HG02678 (cell line): ENCODE results near the gene CTH.
"Not testable (repeated sequence)": the region's sequence is repeated elsewhere in the genome, so short reads cannot be mapped to it uniquely, and the experiment has no call there.

Experiments used
- ATAC-seq: cut with Tn5 transposase; IDR thresholded peaks from one replicate; pipeline ENCODE4 v1.9.1; 2021; ENCODE audit warnings: mild to moderate bottlenecking, moderate library complexity; ENCODE audit not compliant: unreplicated experiment

Gene CTH

DNA sequence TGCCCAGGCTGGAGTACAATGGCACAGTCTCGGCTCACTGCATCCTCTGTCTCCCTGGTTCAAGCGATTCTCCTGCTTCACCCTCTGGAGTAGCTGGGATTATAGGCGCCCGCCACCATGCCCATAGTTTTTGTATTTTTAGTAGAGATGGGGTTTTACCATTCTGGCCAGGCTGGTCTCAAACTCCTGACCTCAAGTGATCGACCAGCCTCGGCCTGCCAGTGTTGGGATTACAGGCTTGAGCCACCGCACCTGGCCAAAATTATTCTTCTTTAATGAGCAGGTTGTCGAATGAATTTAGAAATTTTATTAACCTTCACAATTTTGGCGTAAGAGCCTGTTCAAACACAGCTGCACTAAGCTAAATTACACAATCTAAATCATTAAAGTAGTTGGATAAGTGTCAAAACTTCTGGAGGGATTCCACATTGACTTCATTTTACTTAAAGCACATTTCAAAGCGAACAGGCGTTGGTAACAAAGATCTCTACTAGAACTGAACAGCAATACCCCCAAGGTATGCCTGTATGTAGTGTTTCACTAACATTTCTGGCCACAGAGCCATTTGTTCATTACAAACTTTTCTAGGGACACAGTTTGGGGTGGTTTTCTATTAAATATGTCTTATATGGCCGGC, 5.2 kb upstream of the CTH start:
- no peak for ATAC-seq

DNA sequence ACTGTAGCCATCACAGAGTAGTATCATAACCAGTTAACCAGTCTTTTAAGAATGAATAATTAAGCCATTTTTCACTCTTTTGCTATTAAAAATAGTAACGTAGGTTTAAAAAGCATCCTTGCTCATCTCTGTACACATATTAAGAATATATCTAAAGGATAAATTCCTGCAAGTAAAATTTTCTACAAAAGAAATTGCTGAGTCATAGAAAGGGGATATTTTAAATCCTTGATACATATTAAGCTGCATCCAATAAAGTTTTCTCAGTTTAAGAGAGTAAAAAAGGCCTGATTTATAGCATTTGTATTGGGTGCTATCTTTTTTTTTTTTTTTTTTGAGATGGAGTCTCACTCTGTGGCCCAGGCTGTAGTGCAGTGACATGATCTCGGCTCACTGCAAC, 1.9 kb upstream of the CTH start:
- ATAC-seq: no peak

DNA sequence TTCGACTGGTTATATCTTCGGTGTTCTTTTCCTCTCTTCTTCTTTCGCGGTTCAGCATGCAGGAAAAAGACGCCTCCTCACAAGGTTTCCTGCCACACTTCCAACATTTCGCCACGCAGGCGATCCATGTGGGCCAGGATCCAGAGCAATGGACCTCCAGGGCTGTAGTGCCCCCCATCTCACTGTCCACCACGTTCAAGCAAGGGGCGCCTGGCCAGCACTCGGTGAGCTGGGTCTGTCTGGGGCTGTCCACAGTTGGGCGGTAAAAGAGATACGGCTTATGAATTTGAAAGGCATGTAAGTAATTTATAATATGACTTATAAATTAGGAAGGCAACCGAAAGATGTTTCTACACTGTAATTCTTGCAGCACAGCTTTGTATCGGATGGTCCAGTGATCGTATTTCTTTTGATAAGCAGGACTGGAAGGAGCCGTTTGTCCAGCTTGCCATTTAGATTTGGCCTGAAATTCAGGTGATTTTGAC, 334 bp downstream of the CTH start:
- no peak for ATAC-seq

DNA sequence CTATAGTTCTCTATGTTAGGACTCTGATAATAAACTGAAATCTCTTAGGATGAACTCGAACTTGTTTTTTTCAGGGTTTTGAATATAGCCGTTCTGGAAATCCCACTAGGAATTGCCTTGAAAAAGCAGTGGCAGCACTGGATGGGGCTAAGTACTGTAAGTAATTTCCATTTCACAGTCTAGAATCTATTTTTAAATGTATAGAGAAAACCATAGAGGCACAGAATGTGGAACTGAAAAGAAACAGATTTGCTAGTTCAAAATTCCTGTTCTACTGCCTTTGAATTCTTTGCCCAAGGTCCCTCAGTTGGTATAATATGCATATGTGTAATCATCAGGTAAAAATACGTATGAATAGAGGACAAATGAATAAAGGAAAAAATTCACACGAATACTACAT, 4.8 kb downstream of the CTH start:
- ATAC-seq: no peak

DNA sequence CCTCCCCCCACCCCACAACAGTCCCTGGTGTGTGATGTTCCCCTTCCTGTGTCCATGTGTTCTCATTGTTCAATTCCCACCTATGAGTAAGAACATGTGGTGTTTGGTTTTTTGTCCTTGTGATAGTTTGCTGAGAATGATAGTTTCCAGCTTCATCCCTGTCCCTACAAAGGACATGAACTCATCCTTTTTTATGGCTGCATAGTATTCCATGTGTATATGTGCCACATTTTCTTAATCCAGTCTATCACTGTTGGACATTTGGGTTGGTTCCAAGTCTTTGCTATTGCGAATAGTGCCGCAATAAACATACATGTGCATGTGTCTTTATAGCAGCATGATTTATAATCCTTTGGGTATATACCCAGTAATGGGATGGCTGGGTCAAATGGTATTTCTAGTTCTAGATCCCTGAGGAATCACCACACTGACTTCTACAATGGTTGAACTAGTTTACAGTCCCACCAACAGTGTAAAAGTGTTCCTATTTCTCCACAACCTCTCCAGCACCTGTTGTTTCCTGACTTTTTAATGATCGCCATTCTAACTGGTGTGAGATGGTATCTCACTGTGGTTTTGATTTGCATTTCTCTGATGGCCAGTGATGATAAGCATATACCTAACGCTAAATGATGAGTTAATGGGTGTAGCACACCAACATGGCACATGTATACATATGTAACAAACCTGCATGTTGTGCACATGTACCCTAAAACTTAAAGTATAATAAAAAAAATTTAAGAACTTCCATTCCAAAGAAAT, 8.1 kb downstream of the CTH start:
- not testable (repeated sequence) for ATAC-seq

DNA sequence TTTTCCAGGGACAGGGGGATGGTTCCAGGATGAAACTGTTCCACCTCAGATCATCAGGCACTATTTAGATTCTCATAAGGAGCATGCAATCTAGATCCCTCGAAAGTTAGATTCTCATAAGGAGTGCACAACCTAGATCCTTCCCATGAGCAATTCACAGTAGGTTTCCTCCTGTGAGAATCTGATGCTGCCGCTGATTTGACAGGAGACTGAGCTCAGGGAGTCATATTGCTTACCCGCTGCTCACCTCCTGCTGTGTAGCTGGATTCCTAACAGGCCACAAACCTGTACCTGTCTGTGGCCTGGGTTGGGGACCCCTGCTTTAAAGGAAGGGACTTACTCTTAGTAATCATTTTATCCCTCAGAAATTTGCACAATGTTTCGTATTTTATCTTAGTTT, 9.3 kb downstream of the CTH start:
- no peak for ATAC-seq

DNA sequence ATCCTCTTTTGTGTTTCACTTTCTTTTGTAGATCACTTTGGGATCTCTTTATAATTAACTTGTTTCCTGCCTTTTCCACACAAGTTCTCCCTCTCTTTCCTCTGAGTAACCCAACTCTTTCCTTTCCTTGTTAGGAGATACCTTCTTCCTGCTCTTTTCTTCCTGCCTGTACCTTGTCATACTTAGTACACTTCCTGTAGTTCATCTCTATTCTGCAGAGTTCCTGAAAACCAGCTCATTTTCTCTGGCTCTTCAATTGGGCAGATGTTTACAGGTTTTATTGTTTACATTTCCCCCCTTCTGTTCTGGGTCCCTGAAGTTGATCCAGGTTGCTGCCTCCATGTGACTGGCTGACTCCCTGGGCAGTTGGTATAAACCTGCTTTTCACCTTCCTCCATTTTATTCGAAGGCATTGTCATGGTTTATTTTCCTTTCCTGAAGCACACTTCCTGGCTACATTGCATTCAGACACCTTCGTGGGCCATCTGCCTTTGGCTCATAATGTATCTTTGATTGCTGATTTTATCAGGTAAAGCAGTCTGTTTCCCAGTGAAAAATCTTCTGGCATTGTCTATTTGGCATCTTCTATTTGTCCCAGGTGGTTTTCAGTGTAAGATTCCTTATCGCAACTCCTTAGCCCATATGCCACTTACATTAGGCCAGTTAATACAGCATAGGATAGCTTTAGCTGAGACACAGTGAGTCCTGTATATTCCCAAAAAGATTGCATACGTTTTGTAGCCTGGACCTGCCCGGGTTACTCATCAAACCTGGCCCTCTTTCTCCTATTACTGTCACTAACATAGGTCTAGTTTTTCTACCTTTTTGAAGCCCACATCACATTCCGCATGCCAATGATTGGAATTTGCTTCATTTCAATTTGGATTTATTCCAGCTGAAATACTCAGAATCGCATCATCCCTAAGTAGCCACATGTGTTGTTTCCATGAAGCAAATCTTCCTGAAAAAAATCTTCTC, 15.4 kb downstream of the CTH start:
- no peak for ATAC-seq

DNA sequence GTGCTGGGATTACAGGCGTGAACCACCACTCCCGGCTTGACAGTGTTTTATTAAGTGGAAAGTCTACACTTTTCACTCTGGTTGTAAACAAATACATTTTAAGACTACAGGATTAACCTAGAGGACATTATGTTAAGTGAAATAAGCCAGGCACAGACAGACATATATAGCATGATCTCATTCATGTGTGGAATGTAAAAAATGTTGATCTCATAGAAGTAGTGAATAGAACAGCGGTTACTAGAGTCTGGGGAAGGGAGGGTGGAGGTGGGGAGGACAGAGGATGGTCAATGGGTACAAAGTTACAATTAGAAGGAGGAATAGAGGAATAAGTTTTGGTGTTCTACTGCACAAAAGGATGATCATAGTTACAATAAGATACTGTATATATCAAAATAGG, 16.9 kb downstream of the CTH start:
- no peak for ATAC-seq

DNA sequence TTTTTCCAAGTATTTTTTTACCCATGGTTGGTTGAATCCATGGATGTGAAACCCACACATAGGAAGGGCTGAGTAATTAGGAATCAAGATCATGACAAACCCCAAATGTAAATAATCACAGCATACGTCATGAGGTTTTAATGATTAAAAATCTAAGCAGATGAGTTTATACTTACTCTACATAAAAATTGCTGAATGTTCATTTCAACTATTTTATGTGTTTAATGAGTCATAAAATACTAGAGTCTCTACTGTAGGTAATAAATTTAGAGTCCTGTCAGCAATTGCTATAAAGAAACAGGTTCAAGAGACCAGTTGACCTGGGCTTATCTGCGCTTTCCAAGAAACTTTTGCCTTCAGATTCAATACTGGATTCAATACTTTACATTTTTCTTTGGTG, 18.2 kb downstream of the CTH start:
- no peak for ATAC-seq

DNA sequence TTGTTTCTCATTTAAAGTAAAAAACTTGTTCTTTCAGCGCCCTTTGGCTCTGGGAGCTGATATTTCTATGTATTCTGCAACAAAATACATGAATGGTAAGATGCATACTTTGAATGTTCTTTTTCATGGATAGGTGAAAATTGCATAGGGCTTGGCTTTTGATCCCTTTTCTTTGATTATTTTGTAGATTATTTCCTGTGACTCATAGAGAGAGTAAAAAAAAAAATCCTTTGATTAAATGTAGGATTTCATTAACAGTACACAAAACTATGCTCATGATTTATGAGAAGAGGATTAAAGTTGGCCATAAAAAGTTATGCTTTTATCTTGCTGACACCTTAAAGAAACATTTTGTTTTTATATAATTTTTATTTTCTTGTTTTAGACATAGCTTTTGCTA, 18.7 kb downstream of the CTH start:
- no peak for ATAC-seq

DNA sequence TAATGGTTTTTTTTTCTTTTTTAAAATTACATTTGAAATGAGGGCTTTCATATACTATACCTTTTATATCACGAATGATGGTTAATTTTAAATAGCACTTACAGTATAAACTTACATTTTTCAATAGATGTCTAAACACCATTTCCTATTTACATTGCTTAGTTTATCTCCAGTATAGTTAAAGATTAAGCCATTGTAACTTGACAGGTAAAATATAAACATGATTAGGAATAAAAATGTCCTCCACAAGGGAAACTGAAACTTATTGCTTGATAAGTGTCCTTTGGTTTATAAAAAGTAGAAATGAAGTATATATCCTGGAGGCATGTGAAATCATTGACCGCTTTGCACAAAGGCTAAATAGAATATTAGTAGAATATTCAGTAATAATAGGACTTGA, 20.2 kb downstream of the CTH start:
- no peak for ATAC-seq

DNA sequence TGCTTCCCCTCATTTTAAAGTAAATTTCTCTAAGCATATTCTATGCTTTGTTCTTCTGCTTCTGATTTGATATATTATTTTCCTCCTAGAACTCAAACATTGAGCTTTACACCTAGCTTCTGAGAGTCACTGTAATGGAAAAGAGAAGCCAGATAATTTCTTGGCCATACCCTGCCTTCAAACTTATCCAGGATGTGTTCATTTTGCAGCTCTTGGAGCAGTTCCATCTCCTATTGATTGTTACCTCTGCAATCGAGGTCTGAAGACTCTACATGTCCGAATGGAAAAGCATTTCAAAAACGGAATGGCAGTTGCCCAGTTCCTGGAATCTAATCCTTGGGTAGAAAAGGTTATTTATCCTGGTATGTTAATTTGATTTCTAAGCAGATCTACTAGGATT, 20.8 kb downstream of the CTH start:
- ATAC-seq: no peak

DNA sequence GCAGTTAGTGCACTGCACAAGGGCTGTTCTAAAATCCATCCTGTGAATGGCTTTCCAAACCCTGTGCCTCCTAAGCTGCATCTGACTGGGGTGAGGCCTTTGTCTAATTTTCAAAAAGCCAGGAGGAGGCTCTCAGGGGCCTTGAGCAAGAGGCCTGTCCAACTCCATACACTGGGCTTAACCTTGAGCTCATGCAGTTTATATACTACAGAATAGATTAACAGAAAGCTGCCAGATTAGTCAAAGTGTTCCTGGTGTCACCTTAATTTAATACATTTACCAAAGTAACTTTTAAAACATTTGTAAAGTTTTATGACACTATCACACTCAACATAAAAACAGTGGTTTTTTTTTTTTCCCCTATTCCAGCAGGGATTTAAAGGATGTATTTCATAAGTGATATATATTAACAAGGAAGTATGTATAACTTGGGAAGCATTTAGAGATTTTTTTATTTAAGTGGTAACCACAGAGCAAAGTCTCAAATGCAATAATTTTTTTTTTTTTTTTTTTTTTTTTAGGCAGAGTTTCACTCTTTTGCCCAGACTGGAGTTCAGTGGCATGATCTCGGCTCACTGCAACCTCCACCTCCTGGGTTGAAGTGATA, 23.3 kb downstream of the CTH start:
- ATAC-seq: no peak

DNA sequence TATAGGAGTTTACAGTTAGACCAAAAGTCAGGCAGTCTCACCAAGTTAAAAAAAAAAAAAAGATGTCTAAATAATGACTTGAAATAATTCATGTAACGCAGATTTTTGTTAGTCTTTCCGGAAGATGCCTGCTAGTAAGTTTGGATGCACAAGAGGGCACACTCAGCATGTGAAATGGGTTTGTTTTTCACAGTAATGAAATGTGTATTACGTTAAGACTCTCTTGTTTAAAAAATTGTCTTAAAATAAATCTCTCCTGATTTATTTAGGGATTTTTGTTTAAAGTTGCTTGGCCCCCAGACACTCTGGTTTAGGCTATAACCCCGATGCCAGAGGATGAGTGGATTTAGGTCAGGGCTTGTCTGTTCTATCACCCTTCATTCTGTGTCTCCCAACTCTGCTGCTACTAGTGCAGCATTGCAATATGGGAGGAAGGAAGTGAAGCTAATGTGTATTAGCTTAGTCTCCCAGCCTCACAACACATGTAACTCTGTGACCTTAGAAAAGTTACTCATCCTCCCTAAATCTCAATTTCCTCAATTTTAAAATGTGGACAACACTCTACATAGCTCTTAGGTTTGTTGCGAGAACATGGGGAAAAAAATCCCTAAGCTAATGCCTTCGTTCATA, 25.7 kb downstream of the CTH start:
- no peak for ATAC-seq

DNA sequence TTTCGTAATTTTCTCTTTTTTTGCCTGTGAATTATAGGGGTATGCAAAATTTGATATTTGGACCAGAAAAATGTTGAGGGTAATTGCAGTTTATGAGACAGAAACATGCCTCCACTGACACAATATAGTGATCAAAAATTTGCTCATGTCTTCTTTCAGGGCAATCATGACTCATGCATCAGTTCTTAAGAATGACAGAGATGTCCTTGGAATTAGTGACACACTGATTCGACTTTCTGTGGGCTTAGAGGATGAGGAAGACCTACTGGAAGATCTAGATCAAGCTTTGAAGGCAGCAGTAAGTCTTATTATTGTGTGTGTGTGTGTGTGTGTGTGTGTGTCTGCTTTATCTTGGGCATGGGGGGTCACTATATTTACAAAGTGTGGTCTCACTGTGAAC, 27.5 kb downstream of the CTH start:
- ATAC-seq: no peak

DNA sequence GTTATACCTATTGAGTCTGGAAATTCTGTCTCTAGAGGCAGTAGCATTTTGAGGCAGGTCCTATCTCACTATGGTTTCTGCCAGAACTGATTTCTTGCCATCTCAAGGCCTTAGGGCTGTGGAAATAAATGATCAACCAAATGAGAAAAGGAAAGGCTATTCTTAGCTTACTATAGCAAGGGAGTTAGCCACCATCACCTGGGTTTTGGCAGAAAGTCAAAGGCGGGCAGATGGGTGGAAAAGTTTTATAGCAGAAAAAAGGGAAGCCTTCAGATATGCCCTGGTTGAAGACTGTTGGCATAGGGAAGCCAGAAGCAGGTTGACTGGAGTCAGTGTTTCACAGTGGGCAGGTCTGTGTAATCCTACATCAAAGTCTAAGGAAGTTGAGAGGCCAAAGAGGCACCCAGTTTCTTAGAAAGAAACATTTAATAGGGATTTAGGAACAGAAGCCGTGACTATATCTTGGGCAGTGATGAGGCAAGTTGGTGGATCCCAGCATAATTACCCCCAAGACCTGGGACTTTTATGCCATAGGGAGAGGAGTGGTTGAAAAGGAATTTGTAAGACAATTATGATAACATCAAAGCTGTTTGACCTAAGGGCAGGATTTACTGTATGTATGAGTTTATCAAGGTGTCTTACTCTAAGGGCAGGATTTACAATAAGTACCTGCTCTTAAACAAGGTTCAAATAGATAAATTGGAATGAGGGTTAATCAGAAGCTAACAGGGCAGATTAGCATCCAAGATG, 29.7 kb downstream of the CTH start:
- ATAC-seq: no peak

DNA sequence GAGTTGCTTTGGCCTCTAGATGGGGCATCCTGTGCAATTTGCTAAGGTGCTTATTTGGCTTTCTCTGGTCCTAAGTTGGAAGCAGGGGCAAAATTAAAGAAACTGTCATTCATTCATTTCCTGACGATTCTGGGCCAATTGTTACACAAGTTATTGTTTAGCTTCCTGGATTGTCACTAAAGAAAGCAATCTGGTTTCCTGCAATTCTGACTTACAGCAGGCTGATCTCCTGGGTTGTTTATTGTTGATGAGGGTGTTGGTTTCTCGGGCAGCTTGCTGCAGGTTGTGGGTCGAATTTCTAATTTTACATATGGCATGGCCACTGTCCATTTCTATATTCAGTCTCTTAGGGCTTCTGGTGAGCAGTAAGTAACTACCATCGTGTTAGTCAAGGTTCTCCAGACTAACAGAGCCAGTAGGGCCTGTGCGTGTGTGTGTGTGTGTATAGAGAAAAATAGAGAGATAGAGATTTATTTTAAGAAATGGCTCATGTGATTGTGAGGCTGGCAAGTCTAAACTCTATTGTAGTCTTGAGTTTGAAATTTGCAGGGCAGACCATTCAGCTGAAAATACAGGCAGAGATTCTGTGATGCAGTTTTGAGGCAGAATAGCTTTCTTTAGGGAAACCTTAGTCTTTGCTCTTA, 30.4 kb downstream of the CTH start:
- ATAC-seq: no peak

DNA sequence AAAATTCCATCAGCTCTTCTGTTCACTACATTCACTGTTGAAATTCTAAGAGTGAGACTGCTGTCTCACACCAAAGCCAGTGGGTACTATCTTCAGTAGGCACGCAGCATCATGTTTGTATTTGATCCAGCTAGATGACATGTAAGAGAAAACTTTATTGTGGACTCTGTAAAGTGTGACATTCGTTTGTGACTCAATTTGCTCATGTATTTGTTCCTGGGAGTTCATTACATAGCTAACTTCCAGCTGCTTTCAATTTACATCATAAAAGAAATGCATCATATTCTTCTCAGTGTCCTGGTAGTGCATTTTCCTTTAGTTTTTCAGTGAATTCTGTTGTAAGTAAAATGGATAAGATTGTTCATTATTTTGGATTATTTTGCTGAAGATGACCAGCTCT, 31.4 kb downstream of the CTH start:
- ATAC-seq: no peak

DNA sequence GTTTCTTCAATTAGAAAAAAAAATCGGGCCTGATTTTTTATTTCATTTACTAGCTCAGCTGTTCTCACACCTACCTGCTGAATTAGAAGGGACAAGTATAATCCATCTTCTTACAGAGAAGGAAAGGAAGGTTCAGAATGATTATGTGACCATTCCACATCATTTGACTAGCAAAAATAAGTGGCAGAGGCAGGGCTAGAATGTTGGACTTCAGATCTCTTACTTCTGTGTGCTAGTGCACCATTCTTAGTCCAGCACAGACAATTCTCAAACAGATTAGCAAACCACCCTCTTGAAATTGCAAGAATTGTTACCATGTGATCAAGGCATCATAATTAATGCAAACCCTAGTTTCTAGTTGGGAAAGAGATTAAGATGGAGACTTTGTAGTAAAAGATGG, 32.7 kb downstream of the CTH start:
- no peak for ATAC-seq
